IPS-18c (cell line): ENCODE measurements around the gene CNN3.
A peak's percentile ranks its signal among the peaks of the same experiment; 100 is the strongest.

ENCODE experiments used
- H3K4me3 ChIP-seq: 2 replicates; pipeline ENCODE4 v1.7.0; 2013; ENCODE audit warnings: low read depth, mild to moderate bottlenecking, low read length, moderate library complexity; ENCODE audit not compliant: insufficient read depth
- H3K9me3 ChIP-seq: one replicate; pipeline ENCODE4 v1.6.1; 2013; ENCODE audit warnings: mild to moderate bottlenecking, low read length, moderate library complexity; ENCODE audit not compliant: control insufficient read depth, insufficient read depth

CNN3 gene

DNA sequence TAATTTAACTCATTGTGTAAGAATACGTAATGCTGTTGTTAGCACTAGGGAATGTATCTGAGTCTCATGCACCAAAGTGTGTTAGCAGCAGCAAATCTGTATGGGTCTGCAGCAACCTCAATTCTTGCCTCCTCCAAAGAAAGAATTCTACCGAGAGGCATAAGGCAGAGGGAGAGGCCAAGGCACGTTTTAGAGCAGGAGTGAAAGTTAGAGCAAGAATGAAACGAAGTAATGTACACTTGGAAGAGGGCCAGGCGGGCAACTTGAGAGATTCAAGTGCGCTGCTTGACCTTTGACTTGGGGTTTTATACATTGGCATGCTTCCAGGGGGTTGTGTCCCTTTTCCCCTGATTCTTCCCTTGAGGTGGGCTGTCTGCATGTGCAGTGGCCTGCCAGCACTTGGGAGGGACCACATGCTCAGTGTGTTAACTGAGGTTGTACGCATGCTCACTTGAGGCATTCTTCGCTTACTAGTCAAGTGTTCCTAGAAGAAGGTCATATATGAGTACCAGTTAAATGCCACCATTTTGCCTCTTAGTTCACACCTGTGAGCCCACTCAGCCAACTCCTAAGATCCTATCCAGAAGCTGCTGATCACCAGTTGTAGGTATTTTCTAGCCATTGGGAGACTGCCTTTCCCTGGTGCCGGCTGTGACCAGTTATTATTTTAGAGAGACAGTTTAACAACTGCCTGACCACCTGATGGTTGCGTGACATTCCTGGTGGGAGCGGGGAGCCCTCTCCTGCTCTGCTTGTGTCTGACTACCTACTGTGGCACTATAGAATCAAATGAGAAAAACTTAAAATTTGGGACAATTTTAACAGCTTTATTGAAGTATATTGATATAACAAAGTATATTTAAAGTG lies 2.7 kb upstream of the CNN3 start:
- Histone ChIP-seq H3K9me3 (no peaks in the 10 kb centered on the region), H3K4me3 (no peak overlapping the region)

DNA sequence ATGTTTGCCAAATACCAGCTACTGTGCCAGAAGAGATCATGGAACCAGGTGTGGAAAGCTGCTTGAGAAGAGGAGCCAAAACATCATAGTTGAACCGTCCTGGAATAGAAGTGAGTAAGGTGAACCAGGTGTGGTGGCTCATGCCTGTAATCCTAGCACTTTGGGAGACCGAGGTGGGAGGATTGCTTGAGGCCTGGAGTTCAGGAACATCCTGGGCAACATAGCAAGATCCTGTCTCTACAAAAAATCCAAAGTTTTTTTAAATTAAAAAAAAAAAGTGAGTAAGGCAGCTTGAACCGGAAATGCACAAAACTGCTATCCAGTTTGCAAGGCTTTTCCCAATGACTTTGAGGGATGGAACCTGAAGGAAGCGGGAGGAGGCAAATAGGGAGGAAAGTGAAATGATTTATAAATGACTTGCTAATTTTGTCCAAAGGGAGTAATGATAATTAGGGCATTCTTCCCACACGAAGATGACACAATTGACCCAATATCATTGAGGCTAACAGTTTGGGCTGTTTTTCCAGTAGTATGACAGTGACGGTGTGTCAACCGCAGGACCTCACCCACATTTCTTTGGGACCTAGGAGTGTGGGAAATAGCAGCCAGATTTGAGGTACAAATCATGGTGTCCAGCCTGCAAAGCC lies 1.5 kb upstream of the CNN3 start:
- H3K4me3 ChIP-seq = peak overlapping the region; percentile 90
- H3K9me3 ChIP-seq = no peaks in the 10 kb centered on the region

DNA sequence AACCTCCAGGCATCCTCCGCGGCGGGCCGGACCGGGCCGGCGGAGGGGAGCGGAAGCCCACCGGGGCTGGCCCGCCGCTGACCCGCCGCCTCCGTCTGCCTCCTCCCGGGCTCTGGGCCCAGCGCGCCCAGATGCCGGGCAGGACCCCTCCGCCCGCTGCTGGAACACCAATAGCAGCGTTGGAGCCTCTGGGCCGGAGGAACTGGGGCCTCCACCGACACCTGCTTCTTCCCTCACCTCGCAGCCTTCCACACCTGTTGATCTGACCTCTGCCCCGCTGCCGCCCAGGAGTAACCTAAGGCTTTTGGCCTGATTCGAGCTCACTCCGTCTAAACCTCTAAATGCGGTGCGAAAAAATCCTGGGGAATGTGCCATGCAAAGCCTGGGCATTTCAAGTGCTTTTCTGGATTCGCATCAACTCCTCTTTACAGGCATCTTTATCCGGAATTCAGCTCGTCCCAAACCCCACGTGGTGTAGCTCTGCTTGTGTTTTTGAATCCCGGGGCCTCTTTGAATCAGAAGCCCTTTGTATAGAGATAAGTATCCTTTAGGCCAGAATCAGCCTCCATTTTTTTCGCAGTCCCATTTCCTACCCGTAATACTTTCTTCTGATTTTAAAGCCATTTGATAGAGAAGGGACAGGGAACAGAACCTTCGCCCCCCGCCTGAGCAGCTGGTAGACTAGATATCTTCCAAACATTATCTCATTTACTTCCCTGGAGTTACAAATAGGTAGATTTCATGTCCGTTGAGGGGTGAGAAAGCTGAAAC lies 680 bp upstream of the CNN3 start:
- peak overlapping the region; percentile 90 for H3K4me3 ChIP-seq
- H3K9me3 ChIP-seq = no peaks in the 10 kb centered on the region

DNA sequence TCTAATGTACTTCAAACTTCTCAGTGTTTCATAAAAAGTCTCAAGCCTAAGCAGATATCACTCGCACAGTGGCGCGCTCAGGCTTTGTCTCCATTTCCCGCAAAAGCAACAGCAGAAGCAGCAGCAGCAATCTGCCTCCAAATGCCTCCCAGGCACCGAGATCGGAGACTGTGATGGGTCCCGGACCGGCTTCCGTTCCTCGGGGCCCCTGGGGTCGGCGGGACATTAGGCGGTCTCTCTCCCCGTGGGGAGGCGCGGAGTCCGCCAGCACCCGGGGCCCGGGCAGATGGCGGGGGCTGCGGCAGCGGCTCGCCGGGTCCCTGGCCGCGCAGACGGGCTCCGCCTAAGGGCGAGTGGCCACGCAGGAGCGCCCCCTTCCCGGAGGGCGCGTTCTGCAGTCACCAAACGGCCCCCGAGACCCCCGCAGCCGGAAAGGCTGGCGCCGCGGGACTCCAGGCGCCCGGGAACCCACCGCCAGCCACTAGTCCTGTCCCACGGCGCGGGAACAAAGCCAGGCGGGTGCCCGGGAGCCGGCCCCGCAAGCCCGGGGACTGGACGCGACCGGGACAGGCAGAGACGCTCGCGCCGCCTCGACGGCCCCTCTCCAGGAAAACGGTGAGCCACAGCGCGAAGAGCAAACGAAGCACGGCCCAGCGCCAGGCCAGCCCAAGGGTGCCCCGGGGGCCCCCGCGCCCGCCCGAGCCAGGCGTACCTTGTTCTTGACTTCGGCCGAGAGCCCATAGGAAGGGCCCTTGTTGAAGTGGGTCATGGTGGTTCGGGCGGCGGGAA lies 590 bp downstream of the CNN3 start:
- peak overlapping the region; percentile 90 for H3K4me3 ChIP-seq
- H3K9me3 ChIP-seq = no peaks in the 10 kb centered on the region

DNA sequence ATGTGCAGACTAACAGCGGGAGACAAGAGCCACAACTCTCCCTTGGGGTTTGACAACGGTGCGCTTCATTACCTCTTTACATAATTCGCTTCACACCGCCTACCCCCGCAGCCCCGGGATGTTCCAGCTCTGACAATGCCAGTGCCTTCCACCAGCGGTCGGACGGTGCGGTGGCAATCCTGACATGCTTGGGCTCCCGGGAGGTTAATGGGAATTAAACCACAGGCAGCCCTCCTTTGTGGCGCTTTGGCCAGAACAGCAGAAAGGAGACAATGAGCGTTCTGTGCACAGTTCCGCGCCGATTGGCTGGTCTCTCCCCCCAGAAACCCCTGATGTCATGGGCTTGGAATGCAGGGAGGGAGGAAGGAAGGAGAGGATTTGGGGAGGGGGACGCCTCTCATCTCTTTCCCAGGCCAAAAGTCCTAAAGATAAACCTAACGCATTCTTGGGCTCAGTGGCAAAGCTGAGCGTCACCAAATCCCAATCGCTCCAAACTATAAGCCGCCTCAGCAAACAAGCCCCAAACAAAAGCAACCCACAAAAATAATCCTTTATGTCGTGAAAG lies 1.3 kb downstream of the CNN3 start:
- no peaks in the 10 kb centered on the region for H3K9me3 ChIP-seq
- peak overlapping the region; percentile 90 for H3K4me3 ChIP-seq

DNA sequence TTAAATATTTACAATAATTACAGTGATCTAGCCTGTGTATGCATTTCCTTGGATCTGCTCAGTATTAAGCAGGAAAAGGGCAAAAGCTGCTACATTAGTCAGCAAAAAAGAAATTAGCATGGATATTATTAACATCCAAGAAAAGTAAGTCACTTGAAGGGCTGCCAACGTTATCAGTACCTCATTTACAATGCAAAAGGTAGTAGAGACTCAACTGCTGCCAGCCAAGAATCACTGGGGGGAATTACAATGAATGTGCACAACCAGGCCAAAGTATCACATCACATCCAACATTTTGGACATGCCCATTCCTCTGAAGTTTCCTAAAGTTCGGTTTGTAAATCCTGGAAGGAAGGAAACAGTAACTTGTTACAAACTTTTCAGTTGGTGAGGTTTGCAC lies 1.9 kb downstream of the CNN3 start:
- Histone ChIP-seq H3K4me3 (peak overlapping the region; percentile 90), H3K9me3 (no peaks in the 10 kb centered on the region)

DNA sequence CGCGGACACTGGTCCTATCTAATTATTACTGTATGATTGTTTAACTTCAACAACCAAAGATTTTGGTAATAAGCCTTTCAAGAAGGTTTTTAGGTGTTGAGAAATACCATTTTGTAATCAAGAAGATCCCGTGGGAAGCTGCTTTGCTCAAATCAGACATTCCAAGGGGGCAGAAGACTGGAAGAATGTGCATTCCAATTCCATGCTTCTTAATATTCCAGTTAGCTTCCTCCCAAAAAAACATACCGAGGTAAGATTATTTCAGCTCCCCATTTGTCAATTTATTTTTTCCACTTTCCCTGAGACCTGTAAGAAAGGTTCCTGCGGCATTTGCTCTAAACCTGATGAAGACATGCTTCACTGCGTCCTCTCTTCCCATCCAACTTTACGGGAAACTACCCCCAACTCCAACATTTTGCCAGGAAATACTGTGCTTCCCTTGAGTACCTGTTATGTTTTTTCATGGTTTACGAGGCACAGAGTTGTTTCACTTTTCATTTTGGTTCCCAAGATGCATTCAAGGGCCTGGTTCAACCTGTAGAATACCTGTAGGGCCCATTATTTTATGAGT lies 4.1 kb downstream of the CNN3 start:
- H3K4me3 ChIP-seq = no peak overlapping the region
- no peaks in the 10 kb centered on the region for H3K9me3 ChIP-seq

DNA sequence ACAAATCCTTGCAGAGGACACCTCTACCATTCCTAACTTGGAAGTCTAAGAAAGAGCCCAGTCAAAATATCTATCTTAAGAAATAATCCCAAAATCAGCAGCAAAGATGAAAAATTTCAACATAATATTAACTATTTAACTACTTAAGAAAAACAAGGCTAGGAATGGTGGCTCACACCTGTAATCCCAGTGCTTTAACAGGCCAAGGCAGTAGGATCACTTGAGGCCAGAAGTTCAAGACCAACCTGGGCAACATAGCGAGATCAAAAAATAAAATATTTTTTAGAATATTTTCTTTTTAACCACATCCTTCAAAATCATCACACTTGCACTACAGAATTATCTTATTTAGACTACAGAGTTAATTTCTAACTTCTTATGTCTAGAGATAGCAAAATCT lies 4.9 kb downstream of the CNN3 start:
- Histone ChIP-seq H3K4me3 (no peak overlapping the region), H3K9me3 (no peaks in the 10 kb centered on the region)

DNA sequence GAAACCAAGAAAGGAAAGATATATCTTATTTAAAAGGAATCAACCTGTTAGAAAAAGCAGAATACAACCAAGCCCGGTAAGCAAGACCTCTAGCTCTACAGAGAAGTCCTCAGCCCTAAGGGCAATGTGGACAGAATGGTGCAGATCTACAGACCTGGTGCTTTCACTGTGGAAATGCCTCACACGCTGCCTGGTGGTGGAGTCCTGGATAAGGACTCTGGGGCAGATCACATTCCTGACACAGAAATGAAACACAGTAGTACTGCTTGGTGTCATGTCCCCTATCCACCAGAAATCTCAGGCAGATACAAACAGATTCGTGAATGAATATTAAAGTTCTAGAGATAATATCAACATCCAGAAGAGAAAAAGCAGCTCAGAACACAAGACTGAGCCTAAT lies 6.8 kb downstream of the CNN3 start:
- no peaks in the 10 kb centered on the region for H3K9me3 ChIP-seq

DNA sequence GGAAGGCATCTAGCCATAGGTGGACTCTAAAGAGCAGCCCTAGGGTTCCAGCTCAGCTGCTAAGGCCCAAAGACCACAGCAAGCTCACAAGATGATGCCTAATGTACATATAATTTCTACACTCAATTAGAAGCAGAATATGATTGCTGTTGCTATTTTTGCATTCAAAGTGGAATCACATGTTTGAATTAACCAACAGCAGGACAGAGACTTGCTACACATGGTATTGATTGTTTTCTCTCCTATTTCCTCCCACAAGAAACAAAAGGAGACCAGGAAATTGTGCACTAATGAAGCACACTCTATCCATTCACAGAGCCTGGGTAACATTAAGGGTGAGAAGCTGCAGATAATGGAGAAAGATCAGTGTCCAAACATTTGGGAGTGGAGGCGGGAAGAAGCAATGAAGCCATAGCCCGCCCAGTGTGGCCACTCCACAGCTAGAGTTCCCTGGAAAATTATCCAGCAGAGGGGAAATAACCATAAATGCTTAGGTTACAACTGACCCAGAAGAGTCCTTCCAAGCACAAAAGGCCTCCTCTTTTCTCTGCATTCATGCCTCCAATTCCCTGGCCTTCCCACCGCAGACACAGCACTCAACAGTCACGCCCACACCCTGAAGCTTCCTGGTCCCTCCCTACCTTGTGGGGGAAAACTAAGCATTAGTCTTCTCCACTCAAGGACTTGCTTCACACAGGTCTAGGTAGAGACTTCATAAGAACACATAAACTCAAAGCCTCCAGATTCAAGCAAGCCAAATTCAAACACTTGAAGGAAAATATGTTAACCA lies 7.5 kb downstream of the CNN3 start:
- Histone ChIP-seq H3K4me3 (no peak overlapping the region), H3K9me3 (no peaks in the 10 kb centered on the region)

More for the DNA sequence above, 6.8 kb downstream of the CNN3 start:
- H3K4me3 ChIP-seq = no peak overlapping the region

DNA sequence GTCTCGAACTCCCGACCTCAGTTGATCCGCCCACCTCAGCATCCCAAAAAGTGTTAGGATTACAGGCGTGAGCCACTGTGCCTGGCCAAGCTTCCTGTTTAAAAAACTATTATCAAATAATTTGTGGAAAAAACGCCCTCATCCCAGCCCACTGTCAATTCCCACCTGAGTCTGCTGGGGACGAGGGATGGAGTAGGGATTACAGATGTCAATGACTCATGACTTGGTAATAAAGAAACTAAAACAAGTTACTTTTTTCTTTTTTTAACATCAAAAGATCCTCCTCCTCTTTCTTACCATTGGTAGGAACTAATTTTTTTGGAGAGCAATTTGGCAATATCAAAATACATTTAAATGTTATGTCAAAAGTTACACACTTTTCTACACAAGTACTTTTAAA lies 9.7 kb downstream of the CNN3 start:
- Histone ChIP-seq H3K9me3 (no peaks in the 10 kb centered on the region), H3K4me3 (no peak overlapping the region)

DNA sequence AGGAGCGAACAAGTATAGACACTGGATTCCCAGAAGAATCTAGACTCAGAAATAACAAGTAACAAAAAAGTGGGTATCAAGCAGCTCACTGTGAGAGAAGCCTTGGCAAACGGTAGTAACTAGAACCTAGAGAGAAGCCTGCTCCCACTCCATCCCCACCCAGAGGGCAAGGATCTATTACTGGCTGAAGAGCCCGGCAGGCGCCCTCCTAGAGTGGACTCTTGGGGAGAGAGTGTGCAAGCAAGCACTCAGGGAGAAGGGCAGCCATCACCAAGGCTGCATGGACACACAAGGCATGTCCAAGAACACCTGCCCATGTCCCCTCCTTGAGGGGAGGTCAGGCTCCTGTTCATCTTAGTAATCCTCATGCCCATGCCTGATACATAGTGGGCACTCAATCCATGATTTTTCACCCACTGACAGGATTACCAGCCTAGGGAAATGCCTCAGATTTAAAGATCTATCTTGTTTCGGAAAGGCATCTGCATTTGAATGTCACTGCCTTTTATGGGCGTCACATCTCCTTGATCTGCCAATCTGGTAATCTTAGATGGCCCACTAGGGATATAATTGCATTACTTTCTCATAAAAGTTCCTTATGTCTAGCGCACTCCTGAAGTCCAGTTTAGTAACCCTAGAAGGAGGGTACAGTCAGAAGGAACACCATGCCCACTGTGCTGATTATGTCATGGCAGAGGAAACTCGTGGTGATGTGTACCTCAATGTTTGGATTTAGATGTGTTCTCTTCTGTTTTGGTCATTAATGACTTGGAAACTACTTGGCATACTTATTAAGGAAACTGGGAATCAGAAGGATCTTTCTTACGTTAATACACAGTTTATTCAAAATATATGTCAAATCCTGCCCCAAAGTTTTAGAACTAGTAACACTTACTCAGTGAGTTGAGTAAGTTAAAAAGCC lies 14.4 kb downstream of the CNN3 start:
- H3K4me3 ChIP-seq = no peak overlapping the region
- H3K9me3 ChIP-seq = no peaks in the 10 kb centered on the region

DNA sequence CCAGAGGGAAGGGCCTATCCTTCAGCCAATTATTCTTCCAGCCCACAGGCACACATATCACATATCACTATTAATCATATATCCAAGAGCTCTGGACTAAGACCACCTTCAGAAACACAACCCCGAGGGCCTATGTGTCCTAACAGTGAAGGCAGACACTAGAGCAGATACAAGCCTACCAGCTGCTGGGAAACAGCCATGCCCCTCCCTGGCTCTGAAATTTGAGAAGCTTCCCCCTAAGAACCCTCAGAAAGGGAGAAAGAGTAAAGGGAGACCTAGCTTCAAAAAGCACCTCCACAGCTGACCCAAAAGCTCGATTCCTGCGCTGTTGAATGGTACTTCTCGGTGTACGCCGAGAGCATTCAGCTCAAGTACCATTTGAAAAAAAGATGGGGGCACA lies 17.4 kb downstream of the CNN3 start:
- H3K9me3 ChIP-seq = no peaks in the 10 kb centered on the region
- no peak overlapping the region for H3K4me3 ChIP-seq

DNA sequence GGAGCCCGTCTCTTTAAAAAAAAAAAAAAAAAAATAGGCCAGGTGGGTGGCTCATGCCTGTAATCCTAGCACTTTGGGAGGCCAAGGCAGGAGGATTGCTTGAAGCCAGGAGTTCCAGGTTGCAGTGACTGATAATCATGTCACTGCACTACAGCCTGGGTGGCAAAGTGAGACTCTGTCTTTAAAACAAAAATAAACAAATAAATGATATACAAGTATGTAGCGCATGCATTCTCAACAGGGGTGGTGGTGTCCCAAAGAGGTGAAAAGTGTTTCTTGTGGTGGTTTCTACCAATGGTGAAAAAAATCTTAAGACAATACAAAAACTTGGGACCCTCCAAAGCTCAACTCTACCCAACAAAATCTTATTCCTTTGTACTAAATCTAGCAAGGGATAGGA lies 17.9 kb downstream of the CNN3 start:
- no peaks in the 10 kb centered on the region for H3K9me3 ChIP-seq
- no peak overlapping the region for H3K4me3 ChIP-seq

DNA sequence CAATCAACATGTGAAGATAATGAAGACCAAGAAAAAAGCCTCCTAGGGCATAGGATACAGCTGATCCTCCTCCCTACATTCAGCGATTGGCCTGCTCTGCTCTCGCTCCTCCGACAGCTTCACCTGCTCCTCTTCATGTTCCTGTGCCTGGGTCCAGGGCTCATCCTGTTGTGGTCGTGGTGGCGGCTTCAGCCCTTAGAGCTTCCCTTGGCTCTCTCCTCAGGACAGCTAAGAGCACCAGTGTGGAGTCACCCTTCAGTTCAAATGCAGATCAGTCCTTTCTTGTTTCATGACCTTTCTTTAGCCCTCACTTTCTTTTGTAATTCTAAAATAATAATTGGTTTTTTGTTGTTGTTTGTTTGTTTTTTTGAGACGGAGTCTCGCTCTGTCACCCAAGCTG lies 18.7 kb downstream of the CNN3 start:
- Histone ChIP-seq H3K9me3 (no peaks in the 10 kb centered on the region), H3K4me3 (no peak overlapping the region)
